HG03045 (cell line): ENCODE results near the gene GPBP1L1.
"Not testable (repeated sequence)": the region's sequence is repeated elsewhere in the genome, so short reads cannot be mapped to it uniquely, and the experiment has no call there.

Experiments used
- ATAC-seq: cut with Tn5 transposase; IDR thresholded peaks from one replicate; pipeline ENCODE4 v1.9.1; 2021; ENCODE audit warnings: mild to moderate bottlenecking, moderate library complexity; ENCODE audit not compliant: unreplicated experiment

The GPBP1L1 gene

GRCh38 chr1:45682942-45683341, 3.4 kb downstream of the GPBP1L1 start:
- no peak for ATAC-seq

DNA sequence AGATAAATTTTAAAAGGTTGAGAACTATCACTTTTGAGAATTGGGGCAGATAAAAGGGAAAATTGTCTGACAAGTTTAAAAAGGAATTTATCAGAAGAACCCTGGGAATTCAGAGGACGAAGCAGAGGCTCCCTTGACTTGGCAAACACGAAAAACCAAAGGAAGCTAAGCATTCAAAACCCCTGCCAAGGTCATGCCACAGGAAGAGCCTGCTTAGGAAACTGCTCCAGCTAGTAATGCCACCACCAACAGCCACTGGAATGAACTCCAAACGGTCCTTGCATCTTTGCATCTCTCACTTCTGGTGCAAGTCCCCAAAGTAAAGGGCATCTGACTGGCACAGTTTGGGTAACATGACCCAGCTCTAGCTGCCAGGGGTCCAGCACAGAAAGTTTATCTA, 7.2 kb downstream of the GPBP1L1 start:
- no peak for ATAC-seq

DNA sequence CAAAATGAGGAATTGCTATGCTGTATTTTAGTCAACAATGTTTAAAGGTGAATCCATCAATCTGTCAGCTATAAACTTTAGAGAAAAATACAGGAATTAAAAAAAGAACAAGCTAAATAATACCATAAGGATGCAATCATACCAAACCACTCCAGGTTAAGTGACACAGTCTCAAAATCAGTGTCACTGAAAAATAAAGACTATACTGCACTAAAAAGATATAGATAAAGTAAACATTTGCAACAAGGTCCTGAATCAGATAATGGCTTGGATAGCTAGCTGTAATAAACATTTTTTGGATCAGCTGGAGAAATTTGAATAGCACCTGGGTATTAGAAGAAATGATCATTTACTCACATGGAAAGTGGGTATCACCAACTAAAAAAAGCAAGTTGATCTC, 7.8 kb downstream of the GPBP1L1 start:
- no peak for ATAC-seq

- no peak for ATAC-seq
Measured at GRCh38 chr1:45677751-45678245, 8.5 kb downstream of the GPBP1L1 start.

DNA sequence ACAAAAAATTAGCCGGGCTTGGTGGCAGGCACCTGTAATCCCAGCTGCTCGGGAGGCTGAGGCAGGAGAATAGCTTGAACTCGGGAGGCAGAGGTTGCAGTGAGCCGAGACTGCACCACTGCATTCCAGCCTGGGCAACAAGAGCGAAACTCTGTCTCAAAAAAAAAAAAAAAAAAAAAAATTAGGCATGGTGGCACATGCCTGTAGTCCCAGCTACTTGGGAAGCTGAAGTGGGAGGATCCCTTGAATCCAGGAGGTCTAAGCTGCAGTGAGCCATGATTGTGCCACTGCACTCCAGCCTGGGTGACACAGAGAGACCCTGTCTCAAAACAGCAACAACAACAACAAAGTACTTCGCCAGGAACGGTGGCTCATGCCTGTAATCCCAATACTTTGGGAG, 9.8 kb downstream of the GPBP1L1 start:
- ATAC-seq = not testable (repeated sequence)

- ATAC-seq = no peak
Measured at GRCh38 chr1:45674478-45674877, 11.9 kb downstream of the GPBP1L1 start.

GRCh38 chr1:45673956-45674355, 12.4 kb downstream of the GPBP1L1 start:
- ATAC-seq = no peak

DNA sequence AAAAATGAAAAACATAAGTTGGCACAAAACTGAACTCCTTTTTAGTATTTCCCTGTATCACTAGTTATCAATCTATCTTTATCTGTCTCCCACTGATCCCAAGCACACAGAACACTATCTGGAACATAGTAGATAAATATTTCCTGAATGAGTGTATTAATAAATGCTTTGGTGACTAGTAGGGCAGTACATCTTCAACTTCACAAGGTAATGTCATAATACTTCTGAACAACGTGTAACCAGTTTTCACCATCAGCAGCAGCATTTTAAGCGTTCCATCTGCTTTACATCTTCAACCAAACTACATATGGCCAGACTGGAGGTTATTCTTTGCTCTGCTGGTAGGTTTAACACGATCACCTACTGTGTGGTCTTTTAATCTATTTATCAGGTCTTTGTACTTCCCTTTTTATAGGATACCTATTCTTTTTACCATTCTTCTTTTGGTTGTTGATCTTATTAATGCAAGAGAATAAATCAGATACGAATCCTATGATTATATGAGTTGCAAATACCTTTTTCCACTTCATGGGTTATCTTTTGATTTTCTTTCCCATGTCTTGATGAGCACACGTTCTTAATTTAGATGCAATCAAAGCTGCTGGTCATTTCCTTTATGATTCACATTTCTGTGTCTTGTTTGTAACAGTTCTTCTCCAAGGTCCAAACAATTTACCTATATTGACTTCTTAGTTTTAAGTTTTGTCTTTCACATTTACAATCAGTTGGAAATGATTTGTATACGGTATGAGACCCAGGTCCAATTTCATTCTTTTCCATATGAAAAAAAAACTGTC, 16.3 kb downstream of the GPBP1L1 start:
- no peak for ATAC-seq

DNA sequence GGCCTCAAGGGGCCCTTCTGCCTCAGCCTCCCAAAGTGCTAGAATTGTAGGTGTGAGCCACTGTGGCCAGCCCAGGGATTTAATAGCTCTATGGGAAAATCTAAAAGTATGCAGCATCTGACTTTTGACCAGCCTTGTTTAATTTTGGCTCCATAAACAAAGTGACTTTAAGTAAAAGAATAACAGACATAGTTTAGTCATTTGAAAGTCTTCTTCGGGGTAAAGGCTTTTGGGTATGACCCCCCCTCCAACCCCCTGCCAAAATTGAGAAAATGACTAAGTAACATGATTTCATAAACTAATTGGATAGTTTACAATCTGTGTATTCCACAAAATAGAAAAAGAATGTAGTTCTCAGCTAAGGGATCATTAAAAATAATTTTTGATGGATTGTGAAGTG, 17.0 kb downstream of the GPBP1L1 start:
- ATAC-seq = no peak

GRCh38 chr1:45668526-45668925, 17.8 kb downstream of the GPBP1L1 start:
- ATAC-seq = no peak

DNA sequence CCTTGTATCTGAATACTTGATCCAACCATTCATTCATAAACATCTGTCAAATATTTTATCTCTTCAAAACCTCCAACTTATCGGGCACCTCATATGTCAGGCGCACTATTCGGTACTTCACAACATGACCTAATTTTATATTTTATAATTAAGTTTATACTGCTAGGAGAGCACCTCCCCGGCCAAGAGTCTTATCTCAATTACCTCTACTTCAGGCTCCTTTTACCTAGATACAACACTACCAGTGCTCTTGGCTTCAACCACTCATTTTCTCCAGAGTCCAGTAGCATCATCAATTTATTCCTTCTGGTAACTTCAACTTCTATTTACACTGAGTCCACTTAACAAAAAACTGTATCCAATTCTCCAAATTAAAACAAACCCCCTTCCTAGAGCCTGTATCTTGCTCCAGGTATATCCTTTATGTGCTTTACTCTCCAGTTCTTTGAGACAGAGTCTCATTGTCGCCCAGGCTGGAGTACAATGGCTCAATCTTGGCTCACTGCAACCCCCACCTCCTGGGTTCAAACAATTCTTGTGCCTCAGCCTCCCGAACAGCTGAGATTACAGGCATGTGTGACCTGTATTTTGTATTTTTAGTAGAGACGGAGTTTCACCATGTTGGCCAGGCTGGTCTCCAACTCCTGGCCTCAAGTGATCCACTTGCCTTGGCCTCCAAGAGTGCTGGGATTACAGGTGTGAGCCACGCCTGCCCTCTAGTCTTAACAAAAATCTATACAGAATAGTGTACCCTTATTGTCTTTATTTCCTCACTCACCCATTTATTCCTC, 18.8 kb downstream of the GPBP1L1 start:
- ATAC-seq = no peak

- ATAC-seq = no peak
Measured at GRCh38 chr1:45666836-45667235, 19.5 kb downstream of the GPBP1L1 start.

- ATAC-seq = no peak
Measured at GRCh38 chr1:45660336-45660735, 26.0 kb downstream of the GPBP1L1 start.

- ATAC-seq = no peak
Measured at GRCh38 chr1:45659222-45659621, 27.1 kb downstream of the GPBP1L1 start.

- ATAC-seq = no peak
Measured at GRCh38 chr1:45658171-45658570, 28.2 kb downstream of the GPBP1L1 start.

DNA sequence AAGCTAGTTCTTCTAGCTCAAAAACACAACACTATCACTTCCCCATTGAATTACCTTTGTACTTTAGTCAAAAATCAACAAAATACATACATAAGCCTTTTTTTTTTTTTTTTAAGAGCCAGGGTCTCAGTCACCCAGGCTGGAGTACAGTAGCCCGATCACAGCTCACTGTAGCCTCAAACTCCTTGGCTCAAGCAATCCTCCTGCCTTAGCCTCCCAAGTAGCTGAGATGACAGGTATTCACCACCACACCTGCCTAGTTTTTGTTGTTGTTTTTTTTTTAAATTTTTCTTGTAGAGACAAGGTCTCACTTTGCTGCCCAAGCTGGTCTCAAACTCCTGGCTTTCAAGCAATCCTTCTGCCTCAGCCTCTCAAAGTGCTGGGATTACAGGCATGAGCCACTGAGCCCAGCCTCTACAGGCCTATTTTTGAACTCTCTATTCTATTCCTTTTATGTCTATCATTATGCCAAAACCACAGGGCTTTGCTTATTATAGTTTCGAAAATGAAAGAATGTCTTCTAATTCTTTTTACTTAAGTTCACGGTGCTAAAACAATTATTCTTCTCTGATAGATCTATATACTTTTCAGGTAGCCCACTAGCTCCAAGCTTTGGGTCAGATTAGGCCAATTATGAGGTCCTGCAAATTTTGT, 29.6 kb downstream of the GPBP1L1 start:
- no peak for ATAC-seq

DNA sequence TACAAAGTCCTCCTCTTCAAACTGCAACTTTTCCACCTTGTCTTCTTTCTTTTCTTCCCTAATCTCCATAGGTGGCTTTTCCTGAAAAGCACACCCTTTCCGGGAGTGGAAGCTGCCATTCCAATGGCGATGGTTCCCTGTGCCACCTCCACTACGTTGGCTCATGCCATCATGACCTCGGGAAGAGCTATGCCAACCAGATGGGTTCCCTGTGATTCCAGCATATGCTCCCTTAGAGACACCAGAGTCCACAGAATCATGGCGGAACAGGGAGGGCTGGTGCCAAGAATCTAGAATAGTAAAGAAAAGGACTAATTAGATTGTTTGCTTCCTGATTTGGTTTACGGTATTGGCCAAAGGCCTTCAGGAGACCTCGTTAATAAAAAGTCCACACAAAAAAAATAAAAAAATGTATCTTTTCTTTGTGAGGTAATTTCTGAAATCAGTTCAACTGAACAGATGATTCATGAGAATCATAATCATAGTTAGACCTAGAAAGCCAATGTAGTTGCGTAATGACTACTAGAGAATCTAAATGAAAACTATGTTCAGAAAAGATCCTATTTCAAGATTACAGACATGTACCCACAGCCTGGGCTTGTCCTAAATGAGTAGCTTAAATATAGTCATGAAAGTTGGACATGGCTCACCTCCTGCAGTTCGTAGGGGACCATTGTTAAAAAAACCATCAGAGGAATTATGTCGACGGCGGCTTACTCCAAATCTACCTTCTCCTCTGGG, 31.6 kb downstream of the GPBP1L1 start:
- ATAC-seq = no peak

DNA sequence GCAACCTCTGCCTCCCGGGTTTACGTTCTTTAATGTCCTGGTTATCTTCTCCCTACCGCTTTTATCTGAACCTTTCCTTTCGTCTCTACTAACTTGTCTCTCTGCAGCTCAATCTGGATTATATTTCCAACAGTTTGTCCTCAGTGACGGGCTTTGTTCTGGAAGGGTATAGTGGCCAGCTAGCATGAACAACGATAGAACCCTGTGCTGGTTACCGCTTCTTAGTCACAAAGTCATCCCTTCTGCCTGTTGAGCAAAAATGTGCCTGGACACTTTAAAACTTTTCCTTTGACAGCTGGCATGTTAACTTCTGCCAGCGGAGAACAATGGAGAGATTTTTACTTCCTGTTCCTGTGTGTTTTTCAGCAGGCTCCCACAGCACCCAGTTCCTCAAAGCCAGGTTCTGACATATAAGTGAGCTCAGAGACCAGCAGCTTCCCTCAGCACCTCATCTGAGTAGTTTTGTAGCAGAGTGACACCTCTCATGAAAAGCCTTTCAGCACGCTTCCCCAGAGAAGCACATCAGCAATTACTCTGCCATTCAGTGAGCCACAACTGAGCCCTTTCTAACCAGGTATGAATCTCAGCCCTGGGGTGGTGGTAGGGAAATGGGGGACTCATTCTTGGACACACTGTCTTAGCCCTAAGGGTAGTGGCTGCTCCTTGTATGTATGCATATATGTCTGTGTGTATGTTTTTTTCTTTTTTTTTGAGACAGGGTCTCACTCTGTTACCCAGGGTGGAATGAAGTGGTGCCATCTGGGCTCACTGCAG, 38.9 kb downstream of the GPBP1L1 start:
- no peak for ATAC-seq

DNA sequence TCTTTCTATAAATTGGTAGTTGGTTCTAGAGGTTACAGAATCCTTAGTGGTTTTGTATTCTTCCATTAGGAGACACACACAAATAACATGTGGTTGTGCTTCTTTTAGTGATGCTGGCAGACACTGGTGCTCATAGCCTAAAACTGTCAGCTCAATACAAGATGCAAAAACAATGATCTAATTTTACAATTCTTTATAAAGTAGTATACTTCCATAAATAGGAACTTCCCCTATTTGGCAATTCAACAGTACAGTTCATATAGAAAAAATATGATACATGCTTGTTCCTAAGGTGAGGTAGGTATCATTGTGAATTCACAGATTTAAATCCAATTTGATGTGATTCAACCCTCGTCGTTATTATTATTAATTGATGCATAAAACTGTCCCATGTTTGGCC, 41.7 kb downstream of the GPBP1L1 start:
- ATAC-seq = no peak

DNA sequence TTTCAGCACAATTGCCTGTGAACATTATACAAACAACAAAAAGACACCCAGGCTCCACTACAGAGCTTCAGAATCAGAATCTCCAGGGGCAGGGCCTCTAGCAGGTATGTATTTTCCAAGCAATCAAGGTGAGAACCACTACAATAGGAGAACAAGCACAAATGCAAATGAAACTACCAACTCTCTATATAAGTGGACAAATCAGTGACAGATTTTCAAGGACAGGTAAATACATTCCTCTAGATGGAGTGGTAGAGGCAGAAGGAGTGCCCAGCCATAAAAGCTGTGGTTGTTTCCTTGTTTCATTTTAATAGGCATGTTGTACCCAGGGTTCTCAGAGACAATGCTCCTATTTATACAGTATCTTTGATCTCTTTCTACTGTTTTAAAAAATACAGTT, 42.4 kb downstream of the GPBP1L1 start:
- ATAC-seq = no peak
